A549 (cell line): ENCODE measurements around the gene PSAPL1. TPM values are rescaled to one million over a fixed set of nuclear protein-coding genes. Genes with fewer than 3 reads are reported as not detected.

ENCODE experiments used
- ATAC-seq, 2 experiments: fragments of 200-7000 bp in 1 of 2; fragments of >200 bp in 1 of 2; cut with Nextera tagmentation in 1 of 2; cut with Tn5 transposase in 1 of 2; 3 replicates each; pipeline versions ENCODE4 v1.8.0 to v1.9.1; 2018 to 2020; ENCODE audit warnings: mild to moderate bottlenecking in 1 of 2, moderate library complexity in 1 of 2
- CTCF ChIA-PET: fragments of 300-600 bp; sonication (Branson Sonifier 250); formaldehyde crosslinking; extraction: SDS; loops from one replicate; lab custom pipeline; 2021; ENCODE audit warnings: antibody characterized with exemption, inconsistent platforms; lab: Yijun Ruan, JAX
- POLR2A ChIA-PET: fragments of 350-600 bp; formaldehyde crosslinking; extraction: SDS; loops from one replicate; lab custom pipeline; 2021; ENCODE audit warnings: antibody characterized with exemption, inconsistent platforms; lab: Yijun Ruan, JAX
- DNase-seq, 2 experiments: peaks; one replicate each; pipeline versions ENCODE4 v3.0.0 to v3.0.0-alpha.2; 2011 to 2016; ENCODE audit warnings: low read depth in 1 of 2, low spot score in 1 of 2
- FAIRE-seq: peaks from 2 replicates; lab custom pipeline; 2011; peaks lifted over from hg19 to GRCh38; lab: Jason Lieb, UNC
- H3K27ac ChIP-seq, 2 experiments: fragments of >200 bp; sonication (Bioruptor Twin); formaldehyde crosslinking; 3 replicates each; pipeline ENCODE4 v1.5.1; 2016 to 2017
- H3K4me1 ChIP-seq: fragments of >200 bp; sonication (Bioruptor Twin); formaldehyde crosslinking; 3 replicates; pipeline ENCODE4 v1.6.1; 2016
- H3K4me2 ChIP-seq: fragments of >200 bp; sonication (Bioruptor Twin); formaldehyde crosslinking; 3 replicates; pipeline ENCODE4 v1.6.1; 2016
- H3K4me3 ChIP-seq: fragments of >200 bp; sonication (Bioruptor Twin); formaldehyde crosslinking; 3 replicates; pipeline ENCODE4 v1.5.1; 2016
- H3K9me3 ChIP-seq: fragments of >200 bp; sonication (Bioruptor Twin); formaldehyde crosslinking; 3 replicates; pipeline ENCODE4 v1.6.1; 2016
- BCL3 ChIP-seq: fragments of >200 bp; sonication (Bioruptor Twin); formaldehyde crosslinking; IDR thresholded peaks from 3 replicates; pipeline ENCODE4 v1.6.1; 2016
- CHD4 ChIP-seq: fragments of 200-600 bp; sonication (generic); IDR thresholded peaks from 2 replicates; pipeline ENCODE4 v1.6.1; 2016; ENCODE audit warnings: antibody characterized with exemption, mild to moderate bottlenecking, borderline replicate concordance
- EHF ChIP-seq: fragments of 250-450 bp; sonication (Bioruptor Pico); IDR thresholded peaks from 2 replicates; pipeline ENCODE4 v1.5.0; 2020; ENCODE audit warnings: mild to moderate bottlenecking
- ELK1 ChIP-seq: fragments of 150-350 bp; IDR thresholded peaks from 2 replicates; pipeline ENCODE4 v1.6.1; 2014; ENCODE audit warnings: low read depth, mild to moderate bottlenecking, low read length
- EP300 ChIP-seq, 2 experiments: fragments of >200 bp; sonication (Bioruptor Twin); formaldehyde crosslinking; IDR thresholded peaks; 2 replicates in 1 of 2; 3 replicates in 1 of 2; pipeline ENCODE4 v1.6.1; 2016 to 2017
- GATA3 ChIP-seq: IDR thresholded peaks from 2 replicates; pipeline ENCODE4 v1.6.1; 2012; ENCODE audit warnings: borderline replicate concordance
- HEYL ChIP-seq: fragments of 250-450 bp; sonication (Bioruptor Pico); IDR thresholded peaks from 2 replicates; pipeline ENCODE4 v1.8.0; 2021; ENCODE audit warnings: mild to moderate bottlenecking, moderate library complexity
- HOXB13 ChIP-seq: fragments of 250-450 bp; sonication (Bioruptor Pico); IDR thresholded peaks from 2 replicates; pipeline ENCODE4 v1.5.0; 2020; ENCODE audit warnings: low read depth, mild to moderate bottlenecking, moderate library complexity
- HOXB5 ChIP-seq: fragments of 250-450 bp; sonication (Bioruptor Pico); IDR thresholded peaks from 2 replicates; pipeline ENCODE4 v1.5.0; 2020; ENCODE audit warnings: mild to moderate bottlenecking, moderate library complexity
- JUN ChIP-seq, 2 experiments: fragments of >200 bp; sonication (Bioruptor Twin); formaldehyde crosslinking; IDR thresholded peaks; 2 replicates in 1 of 2; 3 replicates in 1 of 2; pipeline ENCODE4 v1.6.1; 2016 to 2017
- KDM5A ChIP-seq: fragments of 200-600 bp; sonication (generic); IDR thresholded peaks from 2 replicates; pipeline ENCODE4 v1.6.1; 2016; ENCODE audit warnings: antibody characterized with exemption, mild to moderate bottlenecking
- NFE2L2 ChIP-seq: fragments of 150-350 bp; conservative IDR thresholded peaks from 2 replicates; pipeline ENCODE4 v1.6.1; 2014; ENCODE audit warnings: low read length
- NPAS2 ChIP-seq: fragments of 250-450 bp; sonication (Bioruptor Pico); IDR thresholded peaks from 2 replicates; pipeline ENCODE4 v1.8.0; 2022; ENCODE audit warnings: mild to moderate bottlenecking, moderate library complexity, borderline replicate concordance
- PHF8 ChIP-seq: fragments of 200-600 bp; sonication (generic); IDR thresholded peaks from 2 replicates; pipeline ENCODE4 v1.6.1; 2016; ENCODE audit warnings: low read depth, mild to moderate bottlenecking, antibody characterized with exemption, moderate library complexity, borderline replicate concordance
- POLR2A ChIP-seq: IDR thresholded peaks from 2 replicates; pipeline ENCODE4 v1.6.1; 2012; ENCODE audit warnings: mild to moderate bottlenecking, low read length
- RCOR1 ChIP-seq: fragments of 150-350 bp; IDR thresholded peaks from 2 replicates; pipeline ENCODE4 v1.6.1; 2014; ENCODE audit warnings: antibody characterized with exemption, low read length, low read depth
- RFX5 ChIP-seq: fragments of 450-650 bp; IDR thresholded peaks from 2 replicates; pipeline ENCODE4 v1.7.1; 2014; ENCODE audit warnings: antibody characterized with exemption, mild to moderate bottlenecking, moderate library complexity
- RNF2 ChIP-seq: fragments of 200-600 bp; sonication (generic); IDR thresholded peaks from 2 replicates; pipeline ENCODE4 v1.6.1; 2016; ENCODE audit warnings: low read depth, mild to moderate bottlenecking, antibody characterized with exemption, moderate library complexity, borderline replicate concordance
- SMC3 ChIP-seq: fragments of >200 bp; sonication (Bioruptor Twin); formaldehyde crosslinking; IDR thresholded peaks from 3 replicates; pipeline ENCODE4 v1.6.1; 2018; ENCODE audit warnings: inconsistent platforms
- ZC3H11A ChIP-seq: fragments of 450-650 bp; IDR thresholded peaks from 2 replicates; pipeline ENCODE4 v1.6.1; 2014; ENCODE audit warnings: antibody characterized with exemption, mild to moderate bottlenecking
- WGBS: methylation state at CpG from one replicate; pipeline ENCODE4 v1.1.6; 2017; ENCODE audit errors: missing lambda C conversion rate; 5-methylcytosine and 5-hydroxymethylcytosine counted together
- polyA plus RNA-seq, 4 experiments: library from polyadenylated mRNA; depleted of rRNA in 3 of 4; stranded (reverse); fragments of >200 nt; fragmentation: RNase III in 1 of 4; extraction: RNeasy Plus Mini Kit Qiagen cat#74134 plus additional on column Dnase treatment in 1 of 4; gene quantifications; 2 replicates in 3 of 4; 3 replicates in 1 of 4; pipeline ENCODE4 v1.2.3, GENCODE V29; 2011 to 2017

The PSAPL1 gene
- polyA plus RNA-seq, 2 of the 4 experiments (the other 2 are of a cell fraction): 0.04 to 0.05 TPM

- WGBS: 95% methylated on average over 5 of the region's 9 CpGs
- no peak for DNase-seq
- Histone ChIP-seq H3K27ac (no peak overlapping the region), H3K4me2 (no peak overlapping the region), H3K4me3 (no peak overlapping the region), H3K4me1 (no peaks in the 10 kb centered on the region), H3K9me3 (no peaks in the 10 kb centered on the region)
- CTCF ChIA-PET: no interaction called here
- FAIRE-seq: no peak
- TF ChIP-seq RFX5 (no peak), HOXB5 (no peak), POLR2A (no peak), HEYL (CRISPR knock-in tag) (no peak), NFE2L2 (no peak), RCOR1 (no peak), EHF (CRISPR knock-in tag) (no peak), CHD4 (no peak), NPAS2 (no peak), SMC3 (no peak)
- POLR2A ChIA-PET: no interaction called here
- no peak for ATAC-seq
Measured at GRCh38 chr4:7422898-7423180, 11.9 kb downstream of the PSAPL1 start.

GRCh38 chr4:7422151-7422897 is 12.4 kb downstream of the PSAPL1 start:
- Histone ChIP-seq H3K4me1 (no peaks in the 10 kb centered on the region), H3K4me2 (no peak overlapping the region), H3K9me3 (no peaks in the 10 kb centered on the region), H3K27ac (no peak overlapping the region), H3K4me3 (no peak overlapping the region)
- DNase-seq: no peak
- 80% methylated on average over 17 of the region's 19 CpGs for WGBS
- TF ChIP-seq SMC3 (no peak), EP300 (IDR thresholded peaks at IDR 0.05) (no peak), ELK1 (no peak), RFX5 (no peak), RNF2 (no peak), JUN (IDR thresholded peaks at IDR 0.05) (no peak), HOXB5 (no peak), KDM5A (no peak), PHF8 (no peak), ZC3H11A (no peak), CHD4 (no peak), HOXB13 (no peak)
- POLR2A ChIA-PET: no interaction called here
- ATAC-seq: no peak
- CTCF ChIA-PET: no interaction called here
- FAIRE-seq: no peak

GRCh38 chr4:7421356-7422150 is 13.2 kb downstream of the PSAPL1 start:
- Histone ChIP-seq H3K4me2 (no peak overlapping the region), H3K4me1 (no peaks in the 10 kb centered on the region), H3K27ac (no peak overlapping the region), H3K4me3 (no peak overlapping the region), H3K9me3 (no peaks in the 10 kb centered on the region)
- no peak for TF ChIP-seq BCL3
- TF ChIP-seq GATA3: no peak
- no peak for DNase-seq
- no peak for FAIRE-seq
- POLR2A ChIA-PET: no interaction called here
- WGBS: 83% methylated on average over 12 of the region's 24 CpGs
- CTCF ChIA-PET: no interaction called here
- no peak for ATAC-seq
